HepG2 (cell line): Measurements from ENCODE around the gene DAZAP1. TPM values are rescaled to one million over a fixed set of nuclear protein-coding genes. Genes with fewer than 3 reads are reported as not detected.
A peak's percentile ranks its signal among the peaks of the same experiment; 100 is the strongest.

ENCODE experiments used
- CREB3 ChIP-seq: sonication (generic); formaldehyde crosslinking; IDR thresholded peaks from 2 replicates; pipeline ENCODE4 v1.5.0; 2020; ENCODE audit warnings: missing genetic modification reagents
- ERF ChIP-seq: IDR thresholded peaks from 2 replicates; pipeline ENCODE4 v1.6.1; 2018; ENCODE audit warnings: missing biosample characterization, missing genetic modification reagents
- GTF3A ChIP-seq: sonication (generic); formaldehyde crosslinking; conservative IDR thresholded peaks from 2 replicates; pipeline ENCODE4 v1.4.0; 2020; ENCODE audit warnings: mild to moderate bottlenecking, missing genetic modification reagents
- HHEX ChIP-seq: IDR thresholded peaks from 2 replicates; pipeline ENCODE4 v1.6.1; 2016; ENCODE audit warnings: control low read depth
- MAX ChIP-seq: IDR thresholded peaks from 2 replicates; pipeline ENCODE4 v1.6.1; 2012; ENCODE audit warnings: inconsistent platforms
- MYC ChIP-seq: sonication (generic); formaldehyde crosslinking; IDR thresholded peaks from 2 replicates; pipeline ENCODE4 v1.9.0; 2021; ENCODE audit warnings: missing genetic modification reagents, borderline replicate concordance
- NFYC ChIP-seq: IDR thresholded peaks from 2 replicates; pipeline ENCODE4 v1.6.1; 2016; ENCODE audit warnings: missing genetic modification reagents, missing compliant biosample characterization
- NR2F2 ChIP-seq: IDR thresholded peaks from 2 replicates; pipeline ENCODE4 v1.6.1; 2012; ENCODE audit warnings: low read depth, inconsistent platforms, borderline replicate concordance
- NRL ChIP-seq: sonication (generic); formaldehyde crosslinking; IDR thresholded peaks from 2 replicates; pipeline ENCODE4 v1.5.0; 2020; ENCODE audit warnings: missing genetic modification reagents, mild to moderate bottlenecking, moderate library complexity, borderline replicate concordance
- SIX4 ChIP-seq: sonication (generic); formaldehyde crosslinking; IDR thresholded peaks from 2 replicates; pipeline ENCODE4 v1.4.0; 2020; ENCODE audit warnings: missing genetic modification reagents
- STAG1 ChIP-seq: sonication (generic); formaldehyde crosslinking; IDR thresholded peaks from 2 replicates; pipeline ENCODE4 v1.4.0; 2020; ENCODE audit warnings: missing genetic modification reagents
- ZBTB44 ChIP-seq: sonication (generic); formaldehyde crosslinking; IDR thresholded peaks from 2 replicates; pipeline ENCODE4 v1.4.0; 2020; ENCODE audit warnings: missing genetic modification reagents
- ZMYM4 ChIP-seq: sonication (generic); formaldehyde crosslinking; IDR thresholded peaks from 2 replicates; pipeline ENCODE4 v1.8.1; 2023; ENCODE audit warnings: mild to moderate bottlenecking, missing genetic modification reagents
- ZNF280B ChIP-seq: sonication (generic); formaldehyde crosslinking; IDR thresholded peaks from 2 replicates; pipeline ENCODE4 v1.5.0; 2020; ENCODE audit warnings: missing genetic modification reagents, mild to moderate bottlenecking, borderline replicate concordance
- ZNF318 ChIP-seq: sonication (generic); formaldehyde crosslinking; IDR thresholded peaks from 2 replicates; pipeline ENCODE4 v1.4.0; 2020; ENCODE audit warnings: mild to moderate bottlenecking, missing genetic modification reagents
- ZNF354B ChIP-seq: sonication (generic); formaldehyde crosslinking; IDR thresholded peaks from 2 replicates; pipeline ENCODE4 v1.8.0; 2022; ENCODE audit warnings: mild to moderate bottlenecking, missing genetic modification reagents
- ZNF382 ChIP-seq: sonication (generic); formaldehyde crosslinking; IDR thresholded peaks from 2 replicates; pipeline ENCODE4 v1.5.0; 2020; ENCODE audit warnings: missing genetic modification reagents, mild to moderate bottlenecking, borderline replicate concordance
- polyA plus RNA-seq, 8 experiments: library from polyadenylated mRNA; depleted of rRNA in 3 of 8; stranded (reverse) in 7 of 8; unstranded in 1 of 8; fragments of >200 nt; fragmentation: Illumina TruSeq in 4 of 8; extraction: Trizol in 4 of 8; gene quantifications; 2 replicates each; pipeline versions ENCODE4 v1.2.1 to v1.2.3, GENCODE V29; 2011 to 2016; ENCODE audit warnings: low read depth in 4 of 8, missing spikeins in 1 of 8, mixed read lengths in 1 of 8; ENCODE audit not compliant: insufficient read depth in 1 of 8
- total RNA-seq, 5 experiments: library from RNA; depleted of rRNA; stranded (reverse); fragments of >200 nt; fragmentation: Illumina TruSeq; extraction: Trizol; gene quantifications; 2 replicates each; pipeline ENCODE4 v1.2.3, GENCODE V29; 2016; ENCODE audit warnings: low read depth in 1 of 5

The DAZAP1 gene
- total and polyA plus RNA-seq, 2 of the 13 experiments (the other 11 are each of a cell fraction or from before 2014, with no cell fraction given) = 63.3 to 79.2 TPM

GRCh38 chr19:1406774-1407527 is 435 bp upstream of the DAZAP1 start (continued):
- TF ChIP-seq CREB3 (no peak), NFYC (CRISPR knock-in tag) (peak; percentile 56; the same call in 1 of the 2 replicates), SIX4 (no peak), ZNF354B (CRISPR knock-in tag) (no peak), MAX (peak; percentile 97), GTF3A (CRISPR knock-in tag) (no peak), ERF (CRISPR knock-in tag) (no peak), NRL (no peak), NR2F2 (no peak), ZMYM4 (CRISPR knock-in tag) (no peak), ZNF318 (CRISPR knock-in tag) (no peak), ZBTB44 (CRISPR knock-in tag) (no peak), ZNF382 (no peak), MYC (CRISPR knock-in tag) (peak; percentile 98), ZNF280B (CRISPR knock-in tag) (0 out of 2 replicates have a peak, but pooled peaks have one; percentile 9), HHEX (CRISPR knock-in tag) (no peak), STAG1 (CRISPR knock-in tag) (peak; percentile 36)
